Stimulated activated CD4-positive, alpha-beta T cell treated with anti-CD3 and anti-CD28 coated beads, Interleukin-4, amount 100 ng/mL, for 1 hour (primary cell): ENCODE results near the gene GIMAP2.

Experiments used
- DNase-seq: peaks from one replicate; pipeline ENCODE4 v3.0.0-alpha.2; 2020

GIMAP2 gene

GRCh38 chr7:150735596-150736358 lies 50.3 kb downstream of the GIMAP2 start:
- DNase-seq, result no peak

GRCh38 chr7:150736864-150737263 lies 51.4 kb downstream of the GIMAP2 start:
- DNase-seq, result no peak

GRCh38 chr7:150737265-150738055 lies 52.0 kb downstream of the GIMAP2 start, which contains the start of gene GIMAP5:
GIMAP5 (plus strand) TSS chr7:150737418; CDS start chr7:150740885, 3,467 bp downstream.
- peak; percentile 60 for DNase-seq

GRCh38 chr7:150738092-150738491 lies 52.6 kb downstream of the GIMAP2 start:
- no peak for DNase-seq

- DNase-seq, result no peak
Measured at GRCh38 chr7:150738591-150739001, 53.1 kb downstream of the GIMAP2 start.

GRCh38 chr7:150739033-150739432 lies 53.5 kb downstream of the GIMAP2 start:
- no peak for DNase-seq

GRCh38 chr7:150740053-150740452 lies 54.5 kb downstream of the GIMAP2 start:
- no peak for DNase-seq

- DNase-seq, result peak; percentile 40
Measured at GRCh38 chr7:150742286-150742968, 56.9 kb downstream of the GIMAP2 start.
